B cell (primary cell): ENCODE measurements around the gene GSE1. TPM values are rescaled to one million over a fixed set of nuclear protein-coding genes. Genes with fewer than 3 reads are reported as not detected.

ENCODE experiments used
- ATAC-seq: fragments of 200-7000 bp; cut with Tn5 transposase; one replicate; pipeline ENCODE4 v1.10.0; 2021; ENCODE audit warnings: low read depth, mild to moderate bottlenecking, moderate number of reproducible peaks, moderate library complexity
- CTCF ChIA-PET: fragments of 350-600 bp; sonication (Branson Sonifier 250); formaldehyde crosslinking; loops from one replicate; lab custom pipeline; 2021; ENCODE audit warnings: antibody characterized with exemption, inconsistent platforms; lab: Charles Lee
- POLR2A ChIA-PET: fragments of 350-600 bp; sonication (Branson Sonifier 250); formaldehyde crosslinking; loops from one replicate; lab custom pipeline; 2021; ENCODE audit warnings: antibody characterized with exemption; lab: Charles Lee
- DNase-seq: peaks from one replicate; pipeline ENCODE4 v3.0.0; 2013
- H2AFZ ChIP-seq: 2 replicates; pipeline ENCODE4 v1.6.1; 2012; ENCODE audit warnings: mild to moderate bottlenecking, low read depth, low read length; ENCODE audit not compliant: insufficient read depth, poor library complexity, severe bottlenecking
- H3K27ac ChIP-seq, 2 donors: 1 replicate in 1 of 2; 2 replicates in 1 of 2; pipeline ENCODE4 v1.5.1; 2012 to 2013; ENCODE audit warnings: low read length in 2 of 2, mild to moderate bottlenecking in 2 of 2, moderate library complexity in 1 of 2
- H3K27me3 ChIP-seq, 4 experiments: fragments of 200-600 bp in 1 of 4; sonication (generic) in 1 of 4; replicated peaks in 1 of 4; 1 replicate in 2 of 4; 2 replicates in 2 of 4; pipeline versions ENCODE4 v1.6.1 to v1.7.0; 2013 to 2016; ENCODE audit warnings: low read length in 3 of 4, mild to moderate bottlenecking in 2 of 4, mixed read lengths in 1 of 4, moderate library complexity in 1 of 4; ENCODE audit not compliant: insufficient read depth in 4 of 4, control insufficient read depth in 3 of 4; ENCODE audit errors: control extremely low read depth in 1 of 4
- H3K36me3 ChIP-seq, 2 experiments: replicated peaks in 1 of 2; 1 replicate in 1 of 2; 2 replicates in 1 of 2; pipeline versions ENCODE4 v1.6.1 to v1.7.1; 2013; ENCODE audit warnings: low read length in 1 of 2; ENCODE audit not compliant: insufficient read depth in 2 of 2, control insufficient read depth in 1 of 2; ENCODE audit errors: control extremely low read depth in 1 of 2, extremely low read depth in 1 of 2
- H3K4me1 ChIP-seq, 2 donors: fragments of 200-600 bp in 1 of 2; sonication (generic) in 1 of 2; 1 replicate in 1 of 2; 2 replicates in 1 of 2; pipeline versions ENCODE4 v1.5.1 to v1.6.1; 2013 to 2017; ENCODE audit warnings: low read length in 2 of 2; ENCODE audit not compliant: control insufficient read depth in 2 of 2, insufficient read depth in 2 of 2
- H3K4me2 ChIP-seq: replicated peaks from 2 replicates; pipeline ENCODE3; 2012; ENCODE audit warnings: mild to moderate bottlenecking, low read depth, low read length; ENCODE audit not compliant: poor library complexity, severe bottlenecking
- H3K4me3 ChIP-seq, 5 experiments: fragments of 200-600 bp in 1 of 5; sonication (generic) in 1 of 5; 1 replicate in 3 of 5; 2 replicates in 2 of 5; pipeline versions ENCODE4 v1.5.1 to v1.7.0; 2011 to 2016; ENCODE audit warnings: low read length in 4 of 5, mild to moderate bottlenecking in 4 of 5, low read depth in 2 of 5, control low read depth in 1 of 5, moderate library complexity in 1 of 5; ENCODE audit not compliant: insufficient read depth in 1 of 5; ENCODE audit errors: control extremely low read depth in 1 of 5, extremely low read depth in 1 of 5
- H3K79me2 ChIP-seq: fragments of 200-600 bp; sonication (generic); one replicate; pipeline ENCODE4 v1.6.0; 2016; ENCODE audit warnings: low read length; ENCODE audit not compliant: control insufficient read depth, insufficient read depth
- H3K9ac ChIP-seq: fragments of 200-600 bp; sonication (generic); 2 replicates; pipeline ENCODE4 v1.6.1; 2017; ENCODE audit warnings: mild to moderate bottlenecking, low read length, moderate library complexity
- H3K9me3 ChIP-seq, 3 donors: one replicate each; pipeline versions ENCODE4 v1.6.1 to v1.7.1; 2013; ENCODE audit warnings: low read length in 2 of 3; ENCODE audit not compliant: control insufficient read depth in 2 of 3, insufficient read depth in 1 of 3; ENCODE audit errors: control extremely low read depth in 1 of 3
- H4K20me1 ChIP-seq: 2 replicates; pipeline ENCODE4 v1.6.0; 2012; ENCODE audit warnings: mild to moderate bottlenecking, low read length; ENCODE audit not compliant: insufficient read depth, control insufficient read depth, poor library complexity, severe bottlenecking
- H3K27ac Mint-ChIP-seq: one replicate; pipeline ENCODE4 v1.8.0; 2021; ENCODE audit warnings: mixed read lengths
- H3K27me3 Mint-ChIP-seq: one replicate; pipeline ENCODE4 v1.8.0; 2021; ENCODE audit warnings: mixed read lengths
- H3K4me1 Mint-ChIP-seq: one replicate; pipeline ENCODE4 v1.8.0; 2021; ENCODE audit warnings: mixed read lengths
- H3K4me3 Mint-ChIP-seq: one replicate; pipeline ENCODE4 v1.8.0; 2021; ENCODE audit warnings: mixed read lengths
- H3K9me3 Mint-ChIP-seq: one replicate; pipeline ENCODE4 v1.8.0; 2022; ENCODE audit warnings: mixed read lengths; ENCODE audit not compliant: insufficient read depth
- CTCF ChIP-seq: fragments of 200-600 bp; IDR thresholded peaks from one replicate; pipeline ENCODE4 v1.8.0; 2022; ENCODE audit warnings: antibody characterized with exemption, mild to moderate bottlenecking
- EZH2 ChIP-seq: IDR thresholded peaks from 2 replicates; pipeline ENCODE4 v1.6.1; 2012; ENCODE audit warnings: borderline replicate concordance, low read depth, mild to moderate bottlenecking, moderate library complexity, low read length; ENCODE audit not compliant: insufficient read depth, poor library complexity, severe bottlenecking
- WGBS: methylation state at CpG from one replicate; pipeline ENCODE4 v1.1.5; 2013; ENCODE audit warnings: missing lambda C conversion rate; ENCODE audit not compliant: insufficient coverage; 5-methylcytosine and 5-hydroxymethylcytosine counted together
- intact Hi-C: fragments of 100-400 bp; cut with micrococcal nuclease; formaldehyde crosslinking; loops from one replicate; pipeline ENCODE4 v1.10.0; 2022
- polyA plus RNA-seq: library from polyadenylated mRNA; depleted of rRNA; stranded (reverse); fragments of >200 nt; gene quantifications from 2 replicates; pipeline ENCODE4 v1.2.3, GENCODE V29; 2012
- total RNA-seq, 2 donors: library from RNA; stranded (reverse); fragments of 120-200 nt in 1 of 2; gene quantifications; 1 replicate in 1 of 2; 2 replicates in 1 of 2; pipeline versions ENCODE4 v1.2.3 to v1.2.4, GENCODE V29; 2013 to 2022

The GSE1 gene
- total and polyA plus RNA-seq, 2 donors (not counting 1 experiment from before 2014, with no cell fraction given) = 57.3 to 76.1 TPM

- Histone ChIP-seq H3K79me2 (peaks cover 100% of the 10 kb centered on the region), H3K9me3 (peaks cover 0 to 16% (median 7%) of the 10 kb centered on the region in 3 donors), H4K20me1 (peaks cover 100% of the 10 kb centered on the region), H3K36me3 (peaks cover 0 to 34% of the 10 kb centered on the region in 2 experiments), H3K27me3 (no peaks in the 10 kb centered on the region), H3K4me3 (no peak overlapping the region), H3K4me1 (peaks cover 0 to 21% of the 10 kb centered on the region in 2 donors), H2AFZ (no peak overlapping the region), H3K27ac (no peak overlapping the region), H3K4me2 (no peak overlapping the region), H3K9ac (no peak overlapping the region)
- TF ChIP-seq EZH2 (no peak), CTCF (no peak)
- POLR2A ChIA-PET = no interaction called here
- intact Hi-C loops = no loop called here
- no peak for ATAC-seq
- Mint-ChIP-seq H3K4me1 (peaks cover 52% of the 10 kb centered on the region), H3K4me3 (no peak overlapping the region), H3K9me3 (peaks cover 2% of the 10 kb centered on the region), H3K27ac (peak overlapping the region; percentile 37), H3K27me3 (no peaks in the 10 kb centered on the region)
- WGBS = over 99% methylated on average over 17 of the region's 17 CpGs
- CTCF ChIA-PET = interaction anchor here (1.2 kb wide), 1 partner anchor 9 kb away, joined by 4 read pairs; no protein-coding TSS in a partner anchor
- DNase-seq = no peak
Measured at GRCh38 chr16:85624646-85625045, 11.5 kb downstream of the GSE1 start.

GRCh38 chr16:85625053-85625452, 11.9 kb downstream of the GSE1 start:
- no peak overlapping the region for H2AFZ ChIP-seq
- ChIA-PET POLR2A (no interaction called here), CTCF (interaction anchor here (1.2 kb wide), 1 partner anchor 9 kb away, joined by 4 read pairs; no protein-coding TSS in a partner anchor)
- Mint-ChIP-seq H3K27ac (peak overlapping the region; percentile 37), H3K27me3 (no peaks in the 10 kb centered on the region), H3K9me3 (peaks cover 6% of the 10 kb centered on the region), H3K4me3 (no peak overlapping the region), H3K4me1 (peaks cover 53% of the 10 kb centered on the region)
- H3K4me1 ChIP-seq = peaks cover 0 to 21% of the 10 kb centered on the region in 2 donors
- no peak for DNase-seq
- H3K4me3 ChIP-seq = no peak overlapping the region
- ATAC-seq = no peak
- peaks cover 0 to 20% (median 11%) of the 10 kb centered on the region in 3 donors for H3K9me3 ChIP-seq
- WGBS = 95% methylated on average over 27 of the region's 27 CpGs
- peaks cover 0 to 34% of the 10 kb centered on the region in 2 experiments for H3K36me3 ChIP-seq
- H3K4me2 ChIP-seq = no peak overlapping the region
- peaks cover 100% of the 10 kb centered on the region for H4K20me1 ChIP-seq
- intact Hi-C loops = no loop called here
- no peak overlapping the region for H3K27ac ChIP-seq
- peaks cover 100% of the 10 kb centered on the region for H3K79me2 ChIP-seq
- H3K27me3 ChIP-seq = no peaks in the 10 kb centered on the region
- no peak overlapping the region for H3K9ac ChIP-seq
- TF ChIP-seq CTCF (no peak), EZH2 (no peak)
